ENCODE measurements around the gene CSNK1A1L.

GRCh38 chr13:37065890-37066526 is 39.5 kb downstream of the CSNK1A1L start:
- TF ChIP-seq CTCF (IDR thresholded peaks at IDR 0.05; ENCODE audit: low read depth, low read length): no peak
- TF ChIP-seq EZH2phosphoT487 (IDR thresholded peaks at IDR 0.05; ENCODE audit: low read depth): no peak

Data from OCI-LY3 (cell line).